Naive thymus-derived CD8-positive, alpha-beta T cell (primary cell): ENCODE results near the gene SLC2A13. TPM values are rescaled to one million over a fixed set of nuclear protein-coding genes. Genes with fewer than 3 reads are reported as not detected.
"Not testable (repeated sequence)": the region's sequence is repeated elsewhere in the genome, so short reads cannot be mapped to it uniquely, and the experiment has no call there.

Experiments
- ATAC-seq, 2 donors: fragments of 150-1000 bp; cut with Tn5 transposase in 1 of 2; sonication (Bioruptor Pico), chemical (Tn5 transposase) in 1 of 2; 1 replicate in 1 of 2; 2 replicates in 1 of 2; pipeline ENCODE4 v1.10.0; 2021; ENCODE audit warnings: mild to moderate bottlenecking in 2 of 2, moderate library complexity in 2 of 2
- POLR2A ChIA-PET: fragments of 350-600 bp; sonication (Branson Sonifier 250); formaldehyde crosslinking; loops from one replicate; lab custom pipeline; 2021; ENCODE audit warnings: antibody characterized with exemption; lab: Charles Lee
- DNase-seq, 10 donors: peaks; one replicate each; pipeline versions ENCODE4 v3.0.0 to v3.0.0-alpha.2; 2020 to 2022
- H3K27ac Mint-ChIP-seq, 10 donors: one replicate each; pipeline ENCODE4 v1.8.0; 2020 to 2022; ENCODE audit warnings: mild to moderate bottlenecking in 10 of 10, mixed read lengths in 10 of 10, moderate library complexity in 4 of 10, inconsistent platforms in 1 of 10
- H3K27me3 Mint-ChIP-seq, 5 donors: one replicate each; pipeline ENCODE4 v1.8.0; 2021 to 2022; ENCODE audit warnings: mixed read lengths in 5 of 5
- H3K36me3 Mint-ChIP-seq, 3 donors: one replicate each; pipeline ENCODE4 v1.8.0; 2020 to 2022; ENCODE audit warnings: mixed read lengths in 3 of 3, mild to moderate bottlenecking in 2 of 3, inconsistent platforms in 1 of 3
- H3K4me1 Mint-ChIP-seq, 4 donors: one replicate each; pipeline ENCODE4 v1.8.0; 2021 to 2022; ENCODE audit warnings: mixed read lengths in 4 of 4
- H3K4me3 Mint-ChIP-seq, 10 donors: one replicate each; pipeline ENCODE4 v1.8.0; 2020 to 2022; ENCODE audit warnings: mild to moderate bottlenecking in 10 of 10, mixed read lengths in 10 of 10, moderate library complexity in 6 of 10, inconsistent platforms in 1 of 10
- H3K9me3 Mint-ChIP-seq, 9 donors: one replicate each; pipeline ENCODE4 v1.8.0; 2020 to 2022; ENCODE audit warnings: mixed read lengths in 9 of 9, mild to moderate bottlenecking in 3 of 9, inconsistent platforms in 1 of 9, moderate library complexity in 1 of 9
- polyA plus RNA-seq, 3 donors: library from polyadenylated mRNA; unstranded; fragments of 300-500 nt; fragmentation: Illumina TruSeq; gene quantifications; one replicate each; pipeline ENCODE4 v1.2.3, GENCODE V29; 2021
- total RNA-seq, 8 experiments: library from RNA in 2 of 8; stranded (reverse) in 2 of 8; gene quantifications; one replicate each; pipeline ENCODE4 v1.2.3 and lab custom pipeline; 2021 to 2026

The SLC2A13 gene
- total and polyA plus RNA-seq, 5 experiments from 2014 or later = 1.4 to 7.6 (median 1.6) TPM

GRCh38 chr12:39824505-39825212 is 281.2 kb downstream of the SLC2A13 start:
- Mint-ChIP-seq H3K4me3 (no peak overlapping the region), H3K9me3 (peaks cover 0 to 8% (median 3%) of the 10 kb centered on the region in 9 donors), H3K4me1 (no peaks in the 10 kb centered on the region), H3K36me3 (peaks cover 2 to 11% (median 6%) of the 10 kb centered on the region in 3 donors), H3K27me3 (no peaks in the 10 kb centered on the region), H3K27ac (no peak overlapping the region)
- ATAC-seq (no peak), DNase-seq (no peak)
- POLR2A ChIA-PET = no interaction called here

DNA sequence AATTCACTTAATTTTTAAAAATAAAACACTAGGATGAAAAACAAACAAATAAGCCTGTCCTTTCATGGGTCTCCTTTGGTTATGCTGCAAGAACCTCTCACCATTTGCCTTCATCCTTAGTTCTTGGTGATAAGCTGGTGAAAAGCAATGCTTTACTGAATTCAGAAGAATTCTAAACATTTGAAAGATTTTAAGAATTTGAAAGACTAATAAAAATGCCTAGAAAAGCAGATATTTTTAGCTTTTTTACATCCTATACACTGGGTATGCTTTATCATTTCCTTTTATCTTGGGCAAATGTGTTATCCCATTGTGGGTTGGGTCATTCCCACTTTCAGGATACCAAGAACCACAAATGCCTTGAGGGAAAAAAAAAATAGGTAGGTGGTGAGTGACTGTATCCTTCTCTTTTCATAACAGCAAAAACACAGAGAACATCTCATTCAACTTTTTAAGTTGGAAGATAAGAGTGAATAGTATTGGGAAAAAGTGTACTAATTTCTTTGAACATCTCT is 289.2 kb downstream of the SLC2A13 start:
- no peak overlapping the region for H3K27ac Mint-ChIP-seq
- ATAC-seq = no peak
- peaks cover 0 to 5% (median 3%) of the 10 kb centered on the region in 3 donors for H3K36me3 Mint-ChIP-seq
- H3K9me3 Mint-ChIP-seq = peaks cover 0 to 8% (median 0%) of the 10 kb centered on the region in 9 donors
- no peak overlapping the region for H3K4me3 Mint-ChIP-seq
- no peak for DNase-seq
- H3K4me1 Mint-ChIP-seq = no peaks in the 10 kb centered on the region
- POLR2A ChIA-PET = no interaction called here
- no peaks in the 10 kb centered on the region for H3K27me3 Mint-ChIP-seq

GRCh38 chr12:39815746-39816145 is 290.1 kb downstream of the SLC2A13 start:
- no peak overlapping the region for H3K4me3 Mint-ChIP-seq
- POLR2A ChIA-PET = no interaction called here
- H3K27me3 Mint-ChIP-seq = no peaks in the 10 kb centered on the region
- peaks cover 0 to 18% (median 4%) of the 10 kb centered on the region in 9 donors for H3K9me3 Mint-ChIP-seq
- DNase-seq (no peak), ATAC-seq (no peak)
- H3K36me3 Mint-ChIP-seq = peaks cover 0 to 5% (median 3%) of the 10 kb centered on the region in 3 donors
- H3K27ac Mint-ChIP-seq = no peak overlapping the region
- H3K4me1 Mint-ChIP-seq = no peaks in the 10 kb centered on the region

DNA sequence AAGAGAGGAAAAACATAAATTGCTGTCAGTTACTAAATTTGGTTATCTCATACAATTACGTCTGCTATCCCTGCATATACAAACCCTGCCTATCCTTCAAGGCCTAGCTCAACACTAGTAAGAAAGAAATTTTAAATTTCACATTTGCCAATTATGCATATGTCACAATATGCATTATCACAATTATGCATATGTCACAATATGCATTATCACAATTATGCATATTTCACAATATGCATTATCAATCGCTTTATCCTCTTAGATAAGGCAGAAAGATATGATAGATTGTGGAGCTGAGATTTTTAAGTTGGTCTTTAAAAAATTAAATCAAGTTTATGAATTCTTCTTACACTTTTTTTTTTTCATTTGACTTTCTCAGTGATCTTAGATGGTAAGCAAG is 291.3 kb downstream of the SLC2A13 start:
- POLR2A ChIA-PET = no interaction called here
- Mint-ChIP-seq H3K4me3 (no peak overlapping the region), H3K36me3 (peaks cover 0 to 5% (median 3%) of the 10 kb centered on the region in 3 donors), H3K27me3 (no peaks in the 10 kb centered on the region), H3K9me3 (peaks cover 0 to 23% (median 7%) of the 10 kb centered on the region in 9 donors), H3K4me1 (no peaks in the 10 kb centered on the region), H3K27ac (no peak overlapping the region)
- no peak for ATAC-seq
- DNase-seq = no peak

GRCh38 chr12:39813776-39814175 is 292.1 kb downstream of the SLC2A13 start:
- Mint-ChIP-seq H3K9me3 (peaks cover 0 to 23% (median 7%) of the 10 kb centered on the region in 9 donors), H3K27ac (no peak overlapping the region), H3K4me1 (no peaks in the 10 kb centered on the region), H3K4me3 (no peak overlapping the region), H3K27me3 (no peaks in the 10 kb centered on the region), H3K36me3 (peaks cover 0 to 5% (median 3%) of the 10 kb centered on the region in 3 donors)
- DNase-seq (no peak), ATAC-seq (no peak)
- POLR2A ChIA-PET = no interaction called here

DNA sequence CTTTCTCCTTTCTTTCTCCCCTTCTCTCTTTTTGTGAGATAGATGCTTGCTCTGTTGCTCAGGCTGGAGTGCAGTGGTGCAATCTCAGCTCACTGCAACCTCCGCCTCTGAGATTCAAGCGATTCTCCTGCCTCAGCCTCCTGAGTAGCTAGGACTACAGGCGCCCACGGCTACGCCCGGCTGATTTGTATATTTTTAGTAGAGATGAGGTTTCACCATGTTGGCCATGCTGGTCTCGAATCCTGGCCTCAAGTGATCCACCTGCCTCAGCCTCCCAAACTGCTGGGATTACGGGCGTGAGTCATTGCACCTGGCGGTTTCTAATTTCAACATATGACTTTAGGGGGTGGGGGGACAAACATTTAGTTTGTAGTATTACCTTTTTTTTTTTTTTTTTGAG is 293.4 kb downstream of the SLC2A13 start:
- H3K4me1 Mint-ChIP-seq, H3K27me3 Mint-ChIP-seq, DNase-seq, ATAC-seq, H3K36me3 Mint-ChIP-seq, H3K4me3 Mint-ChIP-seq, H3K27ac Mint-ChIP-seq, POLR2A ChIA-PET: not testable (repeated sequence)
- H3K9me3 Mint-ChIP-seq = peaks cover 0 to 23% (median 7%) of the 10 kb centered on the region in 9 donors

DNA sequence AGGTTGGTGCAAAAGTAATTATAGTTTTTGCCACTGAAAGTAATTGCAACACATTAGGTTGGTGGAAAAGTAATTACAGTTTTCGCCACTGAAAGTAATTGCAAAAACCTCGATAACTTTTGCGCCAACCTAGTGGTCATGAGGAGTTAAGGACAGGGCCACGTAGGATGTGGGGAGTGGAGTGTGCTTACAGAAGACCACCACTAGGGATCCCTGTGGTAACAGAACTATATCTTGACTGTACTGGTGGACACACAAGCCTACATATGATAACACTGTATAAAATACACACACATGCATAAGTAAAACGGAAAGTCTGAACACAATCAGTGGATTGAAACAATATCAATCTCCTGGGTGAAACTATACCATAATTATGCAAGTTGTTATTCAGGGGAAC is 298.8 kb downstream of the SLC2A13 start:
- Mint-ChIP-seq H3K27ac (no peak overlapping the region), H3K36me3 (no peaks in the 10 kb centered on the region), H3K4me1 (no peaks in the 10 kb centered on the region), H3K27me3 (no peaks in the 10 kb centered on the region), H3K9me3 (peaks cover 0 to 19% (median 7%) of the 10 kb centered on the region in 9 donors), H3K4me3 (no peak overlapping the region)
- POLR2A ChIA-PET = no interaction called here
- ATAC-seq (no peak), DNase-seq (no peak)

DNA sequence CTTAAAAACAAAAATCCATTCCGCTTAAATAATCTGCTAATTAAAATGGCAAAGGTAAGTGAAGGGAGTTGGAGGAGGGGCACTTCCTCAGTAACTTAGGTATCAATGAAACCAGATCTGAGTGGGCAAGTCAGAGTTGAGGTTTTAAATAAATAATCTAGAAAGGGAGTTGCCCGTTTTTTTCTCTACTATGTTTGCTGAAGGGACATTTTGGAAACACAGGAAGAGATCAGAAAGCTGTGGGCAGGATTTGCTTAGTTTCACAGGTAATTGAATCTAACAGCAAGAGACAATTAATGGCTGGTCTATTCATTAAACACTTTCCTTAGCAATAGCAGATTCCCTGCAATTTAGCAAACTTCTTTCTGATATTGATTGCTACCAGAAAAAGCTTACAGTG is 300.2 kb downstream of the SLC2A13 start:
- H3K27me3 Mint-ChIP-seq = no peaks in the 10 kb centered on the region
- no peaks in the 10 kb centered on the region for H3K4me1 Mint-ChIP-seq
- H3K36me3 Mint-ChIP-seq = no peaks in the 10 kb centered on the region
- peaks cover 0 to 5% (median 3%) of the 10 kb centered on the region in 9 donors for H3K9me3 Mint-ChIP-seq
- no peak for DNase-seq
- H3K27ac Mint-ChIP-seq = no peak overlapping the region
- no peak overlapping the region for H3K4me3 Mint-ChIP-seq
- ATAC-seq = no peak
- POLR2A ChIA-PET = no interaction called here

- peaks cover 0 to 2% (median 0%) of the 10 kb centered on the region in 3 donors for H3K36me3 Mint-ChIP-seq
- ATAC-seq (no peak), DNase-seq (no peak)
- no peak overlapping the region for H3K4me3 Mint-ChIP-seq
- H3K9me3 Mint-ChIP-seq = peaks cover 0 to 3% (median 0%) of the 10 kb centered on the region in 9 donors
- peak overlapping the region in 1 of 10 donors; percentile 58 for H3K27ac Mint-ChIP-seq
- POLR2A ChIA-PET = no interaction called here
- no peaks in the 10 kb centered on the region for H3K4me1 Mint-ChIP-seq
- H3K27me3 Mint-ChIP-seq = no peaks in the 10 kb centered on the region
These were observed 301.0 kb downstream of the SLC2A13 start for GRCh38 chr12:39804898-39805297.

DNA sequence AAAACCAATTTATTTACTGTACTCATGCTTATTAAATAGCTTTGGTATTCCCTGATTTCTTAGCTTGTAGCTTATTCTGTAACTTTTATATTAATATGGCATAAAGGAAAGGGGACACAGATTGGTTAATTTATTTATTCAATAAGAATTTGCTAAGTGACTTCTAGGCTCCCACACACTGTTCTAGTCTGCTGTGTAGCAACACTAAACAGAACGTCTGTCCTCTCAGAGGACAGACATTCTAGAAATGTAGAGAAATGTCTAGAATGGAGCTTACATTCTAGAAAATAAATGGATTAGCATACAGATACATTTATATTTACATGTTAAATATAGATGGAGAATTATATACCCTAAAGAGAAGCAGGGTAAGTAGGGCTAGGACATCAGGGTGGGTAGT is 301.4 kb downstream of the SLC2A13 start:
- no peaks in the 10 kb centered on the region for H3K4me1 Mint-ChIP-seq
- no peaks in the 10 kb centered on the region for H3K27me3 Mint-ChIP-seq
- DNase-seq = no peak
- no peak overlapping the region for H3K4me3 Mint-ChIP-seq
- H3K27ac Mint-ChIP-seq = no peak overlapping the region
- H3K9me3 Mint-ChIP-seq = peaks cover 0 to 3% (median 0%) of the 10 kb centered on the region in 9 donors
- peaks cover 0 to 3% (median 0%) of the 10 kb centered on the region in 3 donors for H3K36me3 Mint-ChIP-seq
- ATAC-seq = no peak
- POLR2A ChIA-PET = no interaction called here

DNA sequence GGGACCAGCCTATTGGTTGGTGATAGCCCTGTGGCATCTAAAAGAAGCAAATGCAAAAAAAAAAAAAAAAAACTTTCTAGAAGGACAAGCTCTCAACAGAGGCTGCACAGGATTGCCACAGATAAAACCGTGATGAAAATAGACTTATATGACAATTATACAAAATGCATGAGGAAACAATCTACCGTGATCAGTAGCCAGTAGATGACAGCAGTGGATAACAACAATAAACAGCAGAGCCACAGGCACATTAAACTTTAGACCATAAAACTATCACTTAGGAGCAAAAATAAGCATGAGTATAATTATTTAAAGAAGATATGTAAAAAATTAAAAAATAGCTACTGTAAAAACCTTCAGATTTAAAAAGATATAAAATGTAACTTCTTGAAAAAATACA is 302.7 kb downstream of the SLC2A13 start:
- no peaks in the 10 kb centered on the region for H3K27me3 Mint-ChIP-seq
- no peaks in the 10 kb centered on the region for H3K4me1 Mint-ChIP-seq
- peaks cover 0 to 3% (median 0%) of the 10 kb centered on the region in 3 donors for H3K36me3 Mint-ChIP-seq
- H3K4me3 Mint-ChIP-seq = no peak overlapping the region
- POLR2A ChIA-PET = no interaction called here
- no peak for ATAC-seq
- no peak for DNase-seq
- H3K9me3 Mint-ChIP-seq = no peaks in the 10 kb centered on the region
- H3K27ac Mint-ChIP-seq = no peak overlapping the region

- Mint-ChIP-seq H3K36me3 (peaks cover 0 to 3% (median 0%) of the 10 kb centered on the region in 3 donors), H3K4me1 (no peaks in the 10 kb centered on the region), H3K27me3 (no peaks in the 10 kb centered on the region), H3K9me3 (no peaks in the 10 kb centered on the region), H3K27ac (no peak overlapping the region), H3K4me3 (no peak overlapping the region)
- POLR2A ChIA-PET = no interaction called here
- DNase-seq (no peak), ATAC-seq (no peak)
These were observed 306.9 kb downstream of the SLC2A13 start for GRCh38 chr12:39798977-39799376.

DNA sequence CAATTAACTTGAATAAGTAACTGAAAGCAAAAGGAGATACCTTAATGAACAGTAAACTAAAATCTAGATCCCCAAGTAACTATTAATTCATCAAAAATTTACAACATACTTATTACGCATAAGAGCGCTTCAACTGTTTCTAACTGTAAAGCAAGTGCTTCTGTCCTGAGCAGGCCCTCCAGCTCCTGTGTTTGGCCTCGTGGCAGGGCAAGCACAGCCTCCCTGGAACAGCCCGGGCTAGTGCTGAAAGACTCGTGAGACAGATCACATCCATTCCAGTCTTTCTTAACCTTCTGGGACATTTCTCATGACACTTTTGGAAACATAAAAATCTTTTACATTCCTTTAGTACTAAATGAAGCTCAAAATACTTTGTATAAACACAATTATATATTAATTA is 307.5 kb downstream of the SLC2A13 start:
- Mint-ChIP-seq H3K4me3 (no peak overlapping the region), H3K9me3 (no peaks in the 10 kb centered on the region), H3K36me3 (peaks cover 0 to 3% (median 0%) of the 10 kb centered on the region in 3 donors), H3K27ac (no peak overlapping the region), H3K4me1 (no peaks in the 10 kb centered on the region), H3K27me3 (no peaks in the 10 kb centered on the region)
- DNase-seq (no peak), ATAC-seq (no peak)
- POLR2A ChIA-PET = no interaction called here
